HG03558 (cell line): Measurements from ENCODE around the gene FSTL5.

Experiments
- ATAC-seq: cut with Tn5 transposase; IDR thresholded peaks from one replicate; pipeline ENCODE4 v1.9.1; 2021; ENCODE audit warnings: moderate number of reproducible peaks; ENCODE audit not compliant: unreplicated experiment; ENCODE audit errors: extremely low read depth

The FSTL5 gene

DNA sequence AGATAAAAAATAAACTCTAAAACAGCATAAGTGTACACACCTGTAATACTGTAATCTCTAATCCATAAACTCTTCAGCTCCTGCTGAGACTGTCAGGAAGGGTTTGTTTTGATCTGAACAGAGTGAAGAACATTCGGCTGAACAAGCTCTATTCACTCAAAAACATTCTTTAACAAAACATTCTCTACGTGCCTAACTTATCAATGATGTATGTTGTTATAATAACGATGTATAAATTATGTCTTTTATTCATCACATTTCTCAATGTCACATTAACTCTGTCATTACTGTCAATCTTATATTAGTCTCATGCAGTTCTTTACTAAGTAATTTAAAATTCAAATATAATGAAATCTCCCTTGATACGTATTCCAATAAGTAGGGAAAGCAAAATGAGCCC is 280.6 kb downstream of the FSTL5 start:
- ATAC-seq = no peak

DNA sequence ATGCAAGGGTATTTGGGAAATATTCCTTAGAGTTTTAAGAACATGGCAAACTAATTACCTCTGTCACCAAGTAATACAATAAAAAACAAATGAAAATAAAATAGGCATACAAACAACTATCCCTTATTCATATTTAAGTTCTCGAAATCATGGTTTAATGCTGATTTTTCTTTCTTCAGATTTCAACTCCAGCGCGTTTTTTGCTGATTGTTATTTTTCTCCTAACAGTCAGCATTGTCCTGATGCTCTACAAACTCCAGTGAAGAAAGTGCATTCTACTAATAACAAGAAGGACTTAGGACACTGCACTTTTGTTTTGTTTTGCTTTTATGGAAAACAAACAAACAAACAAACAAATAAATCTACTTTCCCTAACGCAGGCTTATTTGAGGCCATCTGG is 282.4 kb downstream of the FSTL5 start:
- ATAC-seq = no peak

DNA sequence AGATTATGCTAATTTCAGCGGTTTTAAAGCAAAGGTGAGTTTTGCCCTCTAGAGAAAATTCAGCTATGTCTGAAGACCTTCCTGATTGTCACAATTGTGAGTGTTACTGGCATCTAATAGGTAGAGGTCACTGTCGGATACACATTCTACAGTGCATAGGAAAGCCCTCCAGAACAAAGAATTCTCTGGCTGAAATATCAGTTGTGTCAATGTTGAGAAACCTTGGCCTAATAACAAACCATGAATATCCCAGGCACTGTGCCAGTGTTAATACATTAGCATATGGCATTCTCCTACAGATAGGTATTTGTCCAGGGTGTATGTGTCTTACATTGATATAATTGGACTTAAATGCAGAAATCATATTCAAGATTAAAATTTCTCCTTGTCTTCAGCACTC is 294.3 kb downstream of the FSTL5 start:
- ATAC-seq = no peak

DNA sequence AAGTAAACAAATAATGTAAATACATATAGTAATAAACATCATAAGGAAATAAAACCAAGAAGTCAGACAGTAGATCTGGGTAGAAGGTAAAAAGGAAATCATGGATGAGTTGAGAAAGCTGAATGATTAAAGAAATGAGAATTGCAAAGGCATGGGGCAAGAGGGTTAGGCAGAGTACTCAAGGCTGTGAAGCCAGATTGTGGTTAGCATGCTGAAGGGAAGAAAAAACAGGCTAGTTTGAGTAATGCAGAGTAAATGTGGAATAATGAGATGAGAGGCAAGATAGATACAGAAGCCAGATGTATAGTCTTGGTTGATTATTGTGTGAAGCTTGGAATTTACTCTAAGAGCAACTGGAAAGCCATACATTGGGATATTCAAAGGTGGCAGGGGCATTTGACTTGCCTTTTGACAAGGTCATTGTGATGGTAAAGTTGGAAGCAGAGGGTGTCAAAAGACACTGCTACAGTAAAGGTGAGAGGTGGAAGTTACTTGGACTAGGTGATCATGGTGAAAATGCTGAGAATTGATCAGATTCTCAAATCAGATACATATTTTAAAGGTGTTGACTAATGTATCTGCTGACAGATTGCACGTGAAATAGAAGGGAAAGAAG is 307.0 kb downstream of the FSTL5 start:
- no peak for ATAC-seq

DNA sequence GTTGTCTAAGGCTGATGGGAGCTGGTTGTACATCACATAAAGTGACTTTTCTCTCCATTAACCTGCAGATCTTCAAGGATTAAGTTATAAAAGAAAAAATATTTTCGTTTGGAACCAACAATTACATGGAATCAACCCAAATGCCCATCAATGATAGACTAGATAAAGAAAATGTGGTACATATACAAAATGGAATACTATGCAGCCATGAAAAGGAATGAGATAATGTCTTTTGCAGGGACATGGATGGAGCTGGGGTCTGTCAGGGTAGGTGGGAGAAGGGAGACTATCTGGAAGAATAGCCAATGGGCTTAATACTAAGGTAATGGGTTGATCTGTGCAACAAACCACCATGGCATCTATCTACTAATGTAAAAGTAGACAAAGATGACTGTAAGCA is 313.2 kb downstream of the FSTL5 start:
- no peak for ATAC-seq

DNA sequence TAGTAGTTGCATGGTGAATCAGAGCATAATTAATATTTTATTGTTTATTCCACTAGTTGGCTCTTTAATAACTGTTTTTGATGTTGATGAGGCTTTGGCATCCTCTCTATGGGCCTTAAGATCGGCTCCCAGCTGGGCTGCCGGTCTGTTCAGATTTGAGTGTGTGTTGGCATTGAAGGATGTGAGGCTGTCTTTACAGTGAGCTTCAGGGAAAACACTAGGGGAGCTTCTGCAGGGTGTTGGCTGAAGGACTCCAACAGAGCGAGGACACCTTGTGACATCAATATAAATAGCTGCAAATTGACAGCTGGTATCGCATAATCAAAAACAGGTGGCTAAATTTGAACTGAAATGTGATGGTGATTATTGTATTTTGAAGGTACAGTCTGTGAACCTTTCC is 322.0 kb downstream of the FSTL5 start:
- ATAC-seq = no peak

DNA sequence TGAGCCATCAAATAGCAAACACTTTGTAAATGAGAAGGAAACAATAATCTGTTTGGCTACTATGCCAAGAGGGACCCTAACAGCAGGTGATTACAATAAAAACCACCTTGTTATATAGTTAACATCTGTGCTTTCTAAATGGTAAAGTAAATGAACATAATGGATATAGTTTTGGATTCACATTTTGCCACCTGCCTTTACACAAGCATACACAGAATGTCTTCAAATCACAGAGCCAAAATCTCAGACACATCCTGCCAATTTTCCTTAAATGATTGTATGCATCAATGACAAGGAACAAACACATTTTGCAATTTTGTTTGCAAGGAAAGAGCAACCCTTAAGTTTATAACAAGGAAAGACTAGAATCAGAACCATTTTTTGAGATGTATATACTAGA is 334.2 kb downstream of the FSTL5 start:
- no peak for ATAC-seq

DNA sequence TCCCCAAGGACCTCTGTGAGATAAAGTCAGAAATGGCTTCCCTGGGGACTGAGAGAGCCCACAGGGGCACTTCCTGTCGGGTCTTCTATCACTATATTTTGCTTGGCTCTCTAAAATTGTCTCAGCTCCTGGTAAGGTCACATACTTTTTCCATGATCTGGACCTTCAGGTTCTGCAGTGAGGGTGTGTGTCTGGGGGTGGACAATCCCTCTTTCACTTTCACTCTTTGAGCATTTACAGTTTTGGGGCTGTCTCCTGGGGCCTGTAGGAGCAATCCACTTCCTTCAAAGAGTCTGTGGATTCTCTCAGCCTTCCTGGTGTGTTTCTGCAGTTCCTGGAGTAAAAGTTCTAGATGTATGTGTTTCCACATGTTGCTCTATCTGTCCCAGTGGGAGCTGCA is 335.7 kb downstream of the FSTL5 start:
- ATAC-seq = no peak

DNA sequence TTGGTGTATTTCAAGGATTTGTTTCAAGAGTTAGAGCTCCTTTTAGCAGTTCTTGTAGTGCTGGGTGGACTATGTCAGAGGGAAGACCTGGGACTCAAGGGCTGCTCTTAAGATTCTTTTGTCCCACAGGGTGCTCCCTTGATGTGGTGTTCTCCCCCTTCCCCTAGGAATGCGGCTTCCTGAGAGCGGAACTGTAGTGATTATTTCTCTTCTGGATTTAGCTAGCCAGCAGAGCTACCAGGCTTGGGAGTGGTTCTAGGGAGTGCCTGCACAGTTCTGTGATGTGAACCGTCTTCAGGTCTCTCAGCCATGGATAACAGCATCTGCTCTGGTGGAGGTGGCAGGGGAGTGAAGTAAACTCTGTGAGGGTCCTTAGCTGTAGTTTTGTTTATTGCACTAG is 336.8 kb downstream of the FSTL5 start:
- no peak for ATAC-seq

DNA sequence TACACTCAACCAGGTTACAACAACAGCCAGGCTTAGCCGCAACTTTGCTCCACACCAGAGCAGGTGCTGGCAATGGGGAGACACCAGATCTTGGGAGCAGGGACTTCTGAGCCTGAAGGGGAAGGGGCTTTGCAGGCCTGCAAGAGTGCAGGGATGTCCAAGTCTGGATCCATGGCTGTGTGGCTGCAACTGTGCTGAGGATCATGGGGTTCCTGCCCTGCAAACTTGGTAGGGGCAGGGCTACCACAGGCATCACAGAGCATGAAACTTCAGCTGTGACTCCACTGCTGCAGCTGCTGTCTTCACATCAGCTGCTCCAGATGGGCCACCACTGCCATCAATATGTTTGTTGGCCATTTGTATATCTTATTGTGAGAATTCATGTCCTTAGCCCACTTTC is 340.4 kb downstream of the FSTL5 start:
- no peak for ATAC-seq

DNA sequence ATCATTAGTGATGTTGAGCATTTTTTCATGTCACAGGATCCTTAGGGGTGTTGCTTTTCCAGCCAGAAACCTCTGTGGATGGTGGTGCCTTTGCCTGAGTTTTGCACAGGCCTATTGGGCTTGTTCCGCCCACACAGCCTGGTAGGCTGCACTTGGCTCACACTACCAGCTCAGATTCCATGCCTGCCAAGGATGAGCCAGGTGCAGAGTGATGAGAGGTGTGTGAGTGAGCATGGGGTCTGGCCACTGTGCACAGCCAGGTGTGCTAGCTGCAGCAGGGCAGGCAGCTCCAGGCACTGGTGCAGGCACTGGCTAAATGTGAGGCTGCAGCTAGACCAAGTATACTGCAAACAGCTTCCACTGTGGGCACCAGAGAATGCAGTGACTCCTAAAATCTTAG is 341.6 kb downstream of the FSTL5 start:
- no peak for ATAC-seq

DNA sequence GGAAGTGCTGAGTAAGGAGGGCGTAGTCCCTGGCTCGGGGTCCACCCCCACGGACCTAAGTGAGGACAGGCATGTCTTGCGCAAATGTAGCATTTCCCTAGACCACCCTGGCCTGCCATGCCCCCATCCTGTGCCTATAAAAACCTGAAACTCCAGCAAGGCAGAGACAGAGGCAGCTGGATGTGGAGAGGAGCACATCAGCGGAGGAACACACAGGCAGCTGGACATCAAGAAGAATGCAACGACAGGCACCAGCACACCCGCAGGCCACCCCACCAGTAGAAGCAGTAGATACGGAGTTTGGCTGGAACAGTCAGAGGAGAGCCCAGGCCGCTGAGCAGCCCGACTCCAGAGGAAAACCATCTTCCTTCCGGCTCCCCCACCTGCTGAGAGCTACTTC is 345.9 kb downstream of the FSTL5 start:
- ATAC-seq = no peak

DNA sequence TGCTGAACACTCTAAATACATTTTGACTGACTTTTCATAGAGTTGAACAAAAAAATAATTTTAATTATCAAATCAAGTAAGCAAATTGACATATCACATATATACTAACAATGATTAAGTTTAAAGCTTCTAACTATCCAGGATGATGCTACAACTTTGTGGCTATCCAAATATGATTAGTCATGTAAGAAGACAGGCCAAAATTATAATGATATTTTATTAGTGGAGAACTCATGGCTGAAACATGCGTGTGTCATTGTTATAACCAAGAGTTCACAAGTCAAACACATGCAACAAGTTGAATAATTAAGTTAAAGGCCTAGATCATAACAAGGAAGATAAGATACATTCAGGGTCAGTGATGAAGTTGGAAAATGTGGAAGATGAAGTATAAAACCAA is 346.8 kb downstream of the FSTL5 start:
- ATAC-seq = no peak

DNA sequence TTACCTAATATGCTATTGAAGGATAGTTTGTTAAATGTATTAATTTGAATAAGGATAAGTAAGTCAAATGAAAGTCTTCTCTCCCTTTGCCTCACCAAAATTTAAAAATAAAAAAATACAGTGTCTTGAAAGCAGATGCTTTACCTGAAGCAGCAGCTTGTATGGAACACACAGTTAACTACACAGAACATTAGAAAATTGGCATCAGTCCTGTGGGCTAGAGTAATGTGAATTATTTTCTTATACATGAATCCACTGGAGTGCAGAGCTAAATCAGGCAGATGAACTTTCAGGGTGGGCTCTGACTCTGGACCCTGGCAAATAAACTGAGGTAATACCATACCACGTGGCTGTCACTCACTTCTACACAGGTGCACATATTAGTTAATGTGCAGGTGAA is 348.0 kb downstream of the FSTL5 start:
- no peak for ATAC-seq

DNA sequence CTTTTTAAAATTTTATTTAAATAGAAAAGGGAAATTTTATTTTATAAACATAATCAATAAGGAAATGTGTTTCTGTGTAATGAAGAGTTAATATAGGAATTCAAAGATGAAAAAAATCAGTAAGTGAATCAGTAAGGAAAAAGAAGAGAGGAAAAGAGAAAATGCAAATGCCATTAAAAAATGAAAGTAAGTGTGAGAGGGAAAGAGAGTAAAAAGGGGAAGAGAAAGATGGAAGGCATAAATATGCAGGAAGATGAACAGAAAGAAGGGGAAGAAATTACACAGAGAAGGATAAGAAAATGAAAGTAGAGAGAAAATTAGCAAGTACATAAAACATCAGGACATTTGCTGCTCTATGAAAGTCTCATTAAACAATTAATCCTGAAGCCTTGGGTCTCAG is 349.9 kb downstream of the FSTL5 start:
- ATAC-seq = no peak

DNA sequence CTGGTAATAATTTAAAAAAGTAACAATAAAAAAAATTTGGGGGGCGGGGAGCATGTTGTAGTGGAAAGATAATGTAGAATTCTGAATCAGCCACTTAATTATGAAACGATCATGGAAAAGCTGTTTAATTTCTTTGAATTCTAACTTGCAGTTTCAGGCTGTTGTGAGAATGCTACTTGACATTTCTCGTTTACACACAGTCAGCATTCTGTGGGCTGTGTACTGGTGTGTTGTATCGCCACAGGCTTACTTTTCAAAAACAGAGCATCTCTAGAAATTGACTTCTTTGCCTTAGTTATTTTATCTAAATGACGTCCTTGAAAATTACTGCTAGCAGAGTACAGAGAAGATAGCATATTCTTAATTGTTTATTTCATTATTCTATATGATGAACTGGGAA is 350.4 kb downstream of the FSTL5 start:
- no peak for ATAC-seq

DNA sequence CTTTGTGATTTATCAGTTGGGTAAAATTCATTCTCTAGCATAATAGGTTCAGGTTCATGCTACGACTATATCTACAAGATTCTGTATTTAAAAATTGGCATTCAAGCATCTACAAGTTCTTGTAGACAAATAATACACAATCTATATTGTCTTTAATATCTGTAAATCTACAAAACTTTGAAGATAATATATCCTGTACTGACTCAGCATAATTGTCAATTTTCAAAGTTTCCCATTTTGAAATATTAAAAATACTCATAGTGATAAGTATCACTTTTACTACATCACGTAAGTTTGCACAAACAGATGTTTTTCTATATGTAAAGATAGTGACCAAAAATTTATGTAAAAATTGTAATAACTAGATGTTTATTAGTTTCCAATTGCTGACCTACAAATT is 360.6 kb downstream of the FSTL5 start:
- no peak for ATAC-seq

DNA sequence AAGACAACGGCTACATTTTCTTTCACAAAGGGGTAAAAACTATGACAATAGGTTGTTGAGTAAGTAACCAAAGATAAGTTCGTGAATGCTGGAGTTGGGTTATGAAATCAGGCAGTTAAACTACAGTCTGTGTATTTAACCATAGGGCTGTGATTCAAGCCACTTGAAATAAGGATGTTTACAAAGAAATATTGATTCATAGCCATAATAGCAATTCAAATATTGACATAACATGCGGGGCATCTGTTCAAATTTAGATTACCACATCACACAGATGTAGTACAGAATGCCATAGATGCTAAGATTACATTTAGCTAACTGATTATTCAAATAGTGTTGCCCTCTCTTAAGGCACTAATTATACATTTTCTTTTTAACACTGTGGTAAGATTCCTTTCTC is 364.1 kb downstream of the FSTL5 start:
- ATAC-seq = no peak

DNA sequence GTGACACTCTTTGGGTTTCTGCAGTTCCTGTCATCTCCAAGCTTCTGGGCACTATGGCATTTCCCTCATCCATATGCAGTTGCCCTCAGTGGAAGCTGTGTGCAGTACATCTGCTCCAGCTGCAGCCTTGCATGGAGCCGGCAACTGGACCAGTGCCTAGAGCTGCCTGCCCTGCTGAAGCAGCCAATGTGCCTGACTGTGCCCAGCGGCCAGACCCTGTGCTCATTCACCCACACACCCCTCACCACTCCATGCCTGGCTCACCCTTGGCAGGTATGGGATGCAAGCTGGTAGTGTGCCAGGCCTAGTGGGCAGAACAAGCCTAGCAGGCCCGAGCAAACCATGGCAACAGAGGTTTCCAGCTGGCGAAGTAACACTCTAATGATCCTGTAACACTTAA is 370.8 kb downstream of the FSTL5 start:
- no peak for ATAC-seq

DNA sequence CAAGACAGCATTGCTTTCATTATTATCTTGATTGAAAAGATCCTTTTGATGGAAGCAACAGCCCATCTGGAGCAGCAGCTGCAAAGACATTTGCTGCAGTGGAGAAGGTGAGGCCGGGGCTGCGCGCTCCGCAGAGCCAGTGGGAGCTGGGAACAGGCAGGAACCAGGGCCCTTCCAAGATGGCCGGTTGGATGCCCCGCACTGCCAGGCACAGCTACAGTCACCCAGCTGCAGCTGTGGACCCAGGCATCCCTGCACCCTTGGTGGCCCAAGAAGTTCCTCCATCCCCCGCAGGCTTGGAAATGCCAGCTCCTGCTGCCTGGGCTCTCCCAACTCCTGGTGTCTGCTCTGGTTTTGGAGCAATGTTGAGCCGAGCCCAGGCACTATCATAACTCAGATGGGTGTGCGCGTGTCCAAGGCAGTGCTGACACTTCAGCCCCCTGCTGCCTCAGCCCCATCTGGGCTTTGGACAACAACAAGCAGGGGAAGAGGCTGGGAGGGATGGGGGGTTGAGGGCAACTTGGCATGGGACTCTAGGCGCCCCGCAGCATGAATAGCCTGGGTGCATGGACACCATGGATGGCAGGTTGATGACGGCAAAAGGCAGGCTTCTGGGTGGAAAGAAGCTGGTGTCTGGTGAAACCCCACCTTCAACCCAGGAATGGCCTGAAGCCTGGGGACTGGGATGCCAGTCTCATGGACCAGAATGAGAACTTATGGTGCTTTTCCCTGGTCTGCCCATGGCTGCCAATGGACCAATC is 371.8 kb downstream of the FSTL5 start:
- ATAC-seq = no peak

DNA sequence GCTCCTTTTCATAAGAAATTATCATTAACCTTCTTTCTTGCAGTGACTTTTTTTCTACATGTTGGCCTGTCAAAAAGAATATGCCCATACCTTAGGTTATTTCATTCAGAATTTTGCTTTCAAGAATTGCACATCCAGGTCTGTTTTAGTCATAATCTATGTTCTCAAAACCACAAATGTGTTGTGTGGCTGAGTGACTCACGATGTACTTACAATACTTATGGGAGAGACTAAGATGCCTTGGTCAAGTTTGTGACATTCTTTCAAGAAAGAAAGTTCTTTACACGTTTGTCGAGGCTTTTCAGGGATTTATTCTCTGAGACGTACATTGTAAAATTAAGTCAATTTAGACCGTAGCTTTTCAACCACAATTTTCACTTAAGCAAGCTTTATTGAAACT is 396.7 kb downstream of the FSTL5 start:
- no peak for ATAC-seq

DNA sequence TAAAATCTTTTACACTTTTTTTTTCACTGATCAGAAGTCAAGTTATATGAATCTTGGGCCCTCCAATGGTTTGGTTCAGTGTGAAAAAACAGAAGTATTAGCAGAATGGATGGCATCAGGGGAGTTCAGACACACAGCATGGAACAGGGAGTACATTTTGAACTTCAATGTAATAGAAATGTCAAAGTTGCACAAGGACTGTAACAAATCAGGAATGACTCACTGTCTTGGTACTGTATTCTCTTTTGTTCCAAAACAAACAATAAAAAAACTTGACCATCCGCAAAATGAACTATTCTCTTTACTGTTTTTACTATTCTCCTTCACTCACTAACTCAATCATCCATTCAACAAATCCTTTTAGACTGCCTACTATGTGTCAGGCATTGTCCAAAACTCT is 401.0 kb downstream of the FSTL5 start:
- no peak for ATAC-seq
